ENCODE measurements around the gene SOX3.

GRCh38 chrX:140507223-140507981 lies 2.5 kb upstream of the SOX3 start:
- TF ChIP-seq CTCF (IDR thresholded peaks at IDR 0.05; ENCODE audit: low read length): no peak
- no peak for TF ChIP-seq EZH2phosphoT487 (IDR thresholded peaks at IDR 0.05; ENCODE audit: low read length)
- TF ChIP-seq EZH2 (optimal IDR thresholded peaks at IDR 0.05; ENCODE audit: low read depth, low read length): no peak

All from MM.1S (cell line).